Measurements from ENCODE around the gene ARMC9.
"Not testable (repeated sequence)": the region's sequence is repeated elsewhere in the genome, so short reads cannot be mapped to it uniquely, and the experiment has no call there.

The ARMC9 gene

GRCh38 chr2:231407686-231408085 lies 209.3 kb downstream of the ARMC9 start:
- H3K27me3 ChIP-seq (ENCODE audit: control insufficient read depth in 5 of 5, insufficient read depth in 4 of 5, low read length in 5 of 5); H3K9ac ChIP-seq (ENCODE audit: low read length in 5 of 5); H3K4me3 ChIP-seq (ENCODE audit: low read depth in 1 of 5, low read length in 5 of 5); H3K27ac ChIP-seq (ENCODE audit: low read depth, low read length); H3K36me3 ChIP-seq (ENCODE audit: control insufficient read depth in 5 of 5, insufficient read depth in 5 of 5, low read length in 5 of 5): not testable (repeated sequence)
- Histone ChIP-seq H3K4me1 (ENCODE audit: control insufficient read depth in 5 of 5, insufficient read depth in 5 of 5, low read length in 5 of 5) (peaks cover 0 to 18% (median 14%) of the 10 kb centered on the region in 5 donors), H3K9me3 (ENCODE audit: control insufficient read depth in 5 of 5, low read length in 5 of 5) (peaks cover 3 to 11% (median 9%) of the 10 kb centered on the region in 5 donors)

GRCh38 chr2:231408304-231408703 lies 209.9 kb downstream of the ARMC9 start:
- H3K36me3 ChIP-seq (ENCODE audit: control insufficient read depth in 5 of 5, insufficient read depth in 5 of 5, low read length in 5 of 5); H3K27me3 ChIP-seq (ENCODE audit: control insufficient read depth in 5 of 5, insufficient read depth in 4 of 5, low read length in 5 of 5); H3K27ac ChIP-seq (ENCODE audit: low read depth, low read length); H3K4me3 ChIP-seq (ENCODE audit: low read depth in 1 of 5, low read length in 5 of 5); H3K9ac ChIP-seq (ENCODE audit: low read length in 5 of 5): not testable (repeated sequence)
- Histone ChIP-seq H3K9me3 (ENCODE audit: control insufficient read depth in 5 of 5, low read length in 5 of 5) (peaks cover 3 to 11% (median 9%) of the 10 kb centered on the region in 5 donors), H3K4me1 (ENCODE audit: control insufficient read depth in 5 of 5, insufficient read depth in 5 of 5, low read length in 5 of 5) (peaks cover 0 to 20% (median 15%) of the 10 kb centered on the region in 5 donors)

- Histone ChIP-seq H3K27ac (ENCODE audit: low read depth, low read length) (no peak overlapping the region), H3K4me3 (ENCODE audit: low read depth in 1 of 5, low read length in 5 of 5) (no peak overlapping the region), H3K27me3 (ENCODE audit: control insufficient read depth in 5 of 5, insufficient read depth in 4 of 5, low read length in 5 of 5) (peaks cover 0 to 17% (median 2%) of the 10 kb centered on the region in 5 donors), H3K9me3 (ENCODE audit: control insufficient read depth in 5 of 5, low read length in 5 of 5) (peaks cover 3 to 11% (median 9%) of the 10 kb centered on the region in 5 donors), H3K9ac (ENCODE audit: low read length in 5 of 5) (no peak overlapping the region), H3K4me1 (ENCODE audit: control insufficient read depth in 5 of 5, insufficient read depth in 5 of 5, low read length in 5 of 5) (peaks cover 0 to 20% (median 15%) of the 10 kb centered on the region in 5 donors), H3K36me3 (ENCODE audit: control insufficient read depth in 5 of 5, insufficient read depth in 5 of 5, low read length in 5 of 5) (no peaks in the 10 kb centered on the region)
Measured at GRCh38 chr2:231409776-231410175, 211.3 kb downstream of the ARMC9 start.

GRCh38 chr2:231410293-231411004 lies 212.0 kb downstream of the ARMC9 start:
- Histone ChIP-seq H3K9ac (ENCODE audit: low read length in 5 of 5) (no peak overlapping the region), H3K27ac (ENCODE audit: low read depth, low read length) (no peak overlapping the region), H3K36me3 (ENCODE audit: control insufficient read depth in 5 of 5, insufficient read depth in 5 of 5, low read length in 5 of 5) (no peaks in the 10 kb centered on the region), H3K4me3 (ENCODE audit: low read depth in 1 of 5, low read length in 5 of 5) (no peak overlapping the region), H3K4me1 (ENCODE audit: control insufficient read depth in 5 of 5, insufficient read depth in 5 of 5, low read length in 5 of 5) (peaks cover 0 to 20% (median 15%) of the 10 kb centered on the region in 5 donors), H3K9me3 (ENCODE audit: control insufficient read depth in 5 of 5, low read length in 5 of 5) (peaks cover 3 to 11% (median 9%) of the 10 kb centered on the region in 5 donors), H3K27me3 (ENCODE audit: control insufficient read depth in 5 of 5, insufficient read depth in 4 of 5, low read length in 5 of 5) (peaks cover 0 to 17% (median 4%) of the 10 kb centered on the region in 5 donors)

GRCh38 chr2:231411237-231411636 lies 212.8 kb downstream of the ARMC9 start:
- Histone ChIP-seq H3K9ac (ENCODE audit: low read length in 5 of 5) (no peak overlapping the region), H3K4me1 (ENCODE audit: control insufficient read depth in 5 of 5, insufficient read depth in 5 of 5, low read length in 5 of 5) (peaks cover 0 to 15% (median 14%) of the 10 kb centered on the region in 5 donors), H3K9me3 (ENCODE audit: control insufficient read depth in 5 of 5, low read length in 5 of 5) (peaks cover 3 to 11% (median 9%) of the 10 kb centered on the region in 5 donors), H3K4me3 (ENCODE audit: low read depth in 1 of 5, low read length in 5 of 5) (no peak overlapping the region), H3K36me3 (ENCODE audit: control insufficient read depth in 5 of 5, insufficient read depth in 5 of 5, low read length in 5 of 5) (no peaks in the 10 kb centered on the region), H3K27ac (ENCODE audit: low read depth, low read length) (no peak overlapping the region), H3K27me3 (ENCODE audit: control insufficient read depth in 5 of 5, insufficient read depth in 4 of 5, low read length in 5 of 5) (peaks cover 0 to 17% (median 4%) of the 10 kb centered on the region in 5 donors)

- Histone ChIP-seq H3K27ac (ENCODE audit: low read depth, low read length) (no peak overlapping the region), H3K9ac (ENCODE audit: low read length in 5 of 5) (peak overlapping the region in 4 of 5 donors; percentile 39 to 71 (median 54))
Measured at GRCh38 chr2:231411831-231412617, 213.6 kb downstream of the ARMC9 start.

GRCh38 chr2:231412618-231412963 lies 214.2 kb downstream of the ARMC9 start:
- Histone ChIP-seq H3K36me3 (ENCODE audit: control insufficient read depth in 5 of 5, insufficient read depth in 5 of 5, low read length in 5 of 5) (no peaks in the 10 kb centered on the region), H3K9me3 (ENCODE audit: control insufficient read depth in 5 of 5, low read length in 5 of 5) (peaks cover 3 to 11% (median 9%) of the 10 kb centered on the region in 5 donors), H3K4me3 (ENCODE audit: low read depth in 1 of 5, low read length in 5 of 5) (peak overlapping the region; percentile 48 to 70 (median 64)), H3K9ac (ENCODE audit: low read length in 5 of 5) (peak overlapping the region in 1 of 5 donors; percentile 71), H3K27me3 (ENCODE audit: control insufficient read depth in 5 of 5, insufficient read depth in 4 of 5, low read length in 5 of 5) (peaks cover 0 to 18% (median 4%) of the 10 kb centered on the region in 5 donors), H3K4me1 (ENCODE audit: control insufficient read depth in 5 of 5, insufficient read depth in 5 of 5, low read length in 5 of 5) (peaks cover 0 to 14% (median 13%) of the 10 kb centered on the region in 5 donors), H3K27ac (ENCODE audit: low read depth, low read length) (no peak overlapping the region)

More at GRCh38 chr2:231411831-231412617, 213.6 kb downstream of the ARMC9 start:
- Histone ChIP-seq H3K4me3 (ENCODE audit: low read depth in 1 of 5, low read length in 5 of 5) (peak overlapping the region; percentile 48 to 70 (median 64)), H3K9me3 (ENCODE audit: control insufficient read depth in 5 of 5, low read length in 5 of 5) (peaks cover 3 to 11% (median 9%) of the 10 kb centered on the region in 5 donors), H3K4me1 (ENCODE audit: control insufficient read depth in 5 of 5, insufficient read depth in 5 of 5, low read length in 5 of 5) (peaks cover 0 to 14% (median 13%) of the 10 kb centered on the region in 5 donors), H3K27me3 (ENCODE audit: control insufficient read depth in 5 of 5, insufficient read depth in 4 of 5, low read length in 5 of 5) (peaks cover 0 to 17% (median 4%) of the 10 kb centered on the region in 5 donors), H3K36me3 (ENCODE audit: control insufficient read depth in 5 of 5, insufficient read depth in 5 of 5, low read length in 5 of 5) (no peaks in the 10 kb centered on the region)

- Histone ChIP-seq H3K36me3 (ENCODE audit: control insufficient read depth in 5 of 5, insufficient read depth in 5 of 5, low read length in 5 of 5) (no peaks in the 10 kb centered on the region), H3K4me1 (ENCODE audit: control insufficient read depth in 5 of 5, insufficient read depth in 5 of 5, low read length in 5 of 5) (peaks cover 0 to 14% (median 13%) of the 10 kb centered on the region in 5 donors), H3K27ac (ENCODE audit: low read depth, low read length) (no peak overlapping the region), H3K9me3 (ENCODE audit: control insufficient read depth in 5 of 5, low read length in 5 of 5) (peaks cover 3 to 11% (median 9%) of the 10 kb centered on the region in 5 donors), H3K27me3 (ENCODE audit: control insufficient read depth in 5 of 5, insufficient read depth in 4 of 5, low read length in 5 of 5) (peaks cover 0 to 21% (median 4%) of the 10 kb centered on the region in 5 donors), H3K9ac (ENCODE audit: low read length in 5 of 5) (no peak overlapping the region), H3K4me3 (ENCODE audit: low read depth in 1 of 5, low read length in 5 of 5) (no peak overlapping the region)
Measured at GRCh38 chr2:231413456-231413855, 215.0 kb downstream of the ARMC9 start.

- Histone ChIP-seq H3K27ac (ENCODE audit: low read depth, low read length) (no peak overlapping the region), H3K9me3 (ENCODE audit: control insufficient read depth in 5 of 5, low read length in 5 of 5) (peaks cover 3 to 11% (median 9%) of the 10 kb centered on the region in 5 donors), H3K27me3 (ENCODE audit: control insufficient read depth in 5 of 5, insufficient read depth in 4 of 5, low read length in 5 of 5) (peaks cover 0 to 24% (median 6%) of the 10 kb centered on the region in 5 donors), H3K4me3 (ENCODE audit: low read depth in 1 of 5, low read length in 5 of 5) (no peak overlapping the region), H3K9ac (ENCODE audit: low read length in 5 of 5) (no peak overlapping the region), H3K36me3 (ENCODE audit: control insufficient read depth in 5 of 5, insufficient read depth in 5 of 5, low read length in 5 of 5) (no peaks in the 10 kb centered on the region), H3K4me1 (ENCODE audit: control insufficient read depth in 5 of 5, insufficient read depth in 5 of 5, low read length in 5 of 5) (peaks cover 0 to 14% (median 13%) of the 10 kb centered on the region in 5 donors)
Measured at GRCh38 chr2:231413921-231414476, 215.6 kb downstream of the ARMC9 start.
